Gastroesophageal sphincter (tissue), 4 donors: Measurements from ENCODE around the gene WFIKKN1. TPM values are rescaled to one million over a fixed set of nuclear protein-coding genes. Genes with fewer than 3 reads are reported as not detected.

Experiments
- ATAC-seq: fragments of 150-250 bp; one replicate; pipeline ENCODE4 v1.9.1; 2016; ENCODE audit warnings: mild to moderate bottlenecking, moderate library complexity
- H3K27ac ChIP-seq, 4 donors: fragments of 200-600 bp; sonication (generic) in 3 of 4; 1 replicate in 3 of 4; 2 replicates in 1 of 4; pipeline ENCODE4 v1.5.1; 2016 to 2019
- H3K27me3 ChIP-seq: fragments of 200-600 bp; sonication (generic); one replicate; pipeline ENCODE4 v1.5.1; 2019
- H3K36me3 ChIP-seq, 2 donors: fragments of 200-600 bp; sonication (generic); one replicate each; pipeline ENCODE4 v1.5.1; 2019; ENCODE audit warnings: control low read depth in 1 of 2
- H3K4me1 ChIP-seq, 3 donors: fragments of 200-600 bp; sonication (generic); 1 replicate in 2 of 3; 2 replicates in 1 of 3; pipeline ENCODE4 v1.5.1; 2016 to 2019; ENCODE audit warnings: control low read depth in 2 of 3
- H3K4me3 ChIP-seq, 2 donors: fragments of 200-600 bp; sonication (generic); one replicate each; pipeline ENCODE4 v1.5.1; 2019; ENCODE audit warnings: mild to moderate bottlenecking in 1 of 2, moderate library complexity in 1 of 2
- H3K9me3 ChIP-seq, 3 donors: fragments of 200-600 bp; sonication (generic); one replicate each; pipeline ENCODE4 v1.5.1; 2017 to 2019; ENCODE audit warnings: control low read depth in 2 of 3
- EP300 ChIP-seq: sonication (generic); formaldehyde crosslinking; IDR thresholded peaks from one replicate; pipeline ENCODE4 v1.6.1; 2017; ENCODE audit warnings: antibody characterized with exemption, mild to moderate bottlenecking
- POLR2A ChIP-seq, 2 donors: fragments of 450-650 bp; IDR thresholded peaks; one replicate each; pipeline ENCODE4 v1.6.1; 2017; ENCODE audit warnings: antibody characterized with exemption in 2 of 2, mild to moderate bottlenecking in 2 of 2, moderate library complexity in 1 of 2
- POLR2AphosphoS5 ChIP-seq: sonication (generic); formaldehyde crosslinking; IDR thresholded peaks from one replicate; pipeline ENCODE4 v1.6.1; 2017; ENCODE audit warnings: antibody characterized with exemption
- WGBS, 2 donors: methylation state at CpG; one replicate each; pipeline ENCODE4 v1.1.5; 2018; ENCODE audit warnings: low coverage in 1 of 2; 5-methylcytosine and 5-hydroxymethylcytosine counted together
- total RNA-seq, 4 donors: library from RNA; depleted of rRNA; stranded (reverse); fragments of >200 nt; gene quantifications; one replicate each; pipeline ENCODE4 v1.1.0, GENCODE V29; 2016
- TF ChIP-seq, protein P1 (sequence below), 4 experiments: fragments of 200-600 bp in 2 of 4; fragments of 450-650 bp in 2 of 4; sonication (generic) in 1 of 4; IDR thresholded peaks; one replicate each; pipeline ENCODE4 v1.5.1; 2017 to 2019; ENCODE audit warnings: antibody characterized with exemption in 4 of 4, mild to moderate bottlenecking in 2 of 4, moderate library complexity in 2 of 4

WFIKKN1 gene, protein sequence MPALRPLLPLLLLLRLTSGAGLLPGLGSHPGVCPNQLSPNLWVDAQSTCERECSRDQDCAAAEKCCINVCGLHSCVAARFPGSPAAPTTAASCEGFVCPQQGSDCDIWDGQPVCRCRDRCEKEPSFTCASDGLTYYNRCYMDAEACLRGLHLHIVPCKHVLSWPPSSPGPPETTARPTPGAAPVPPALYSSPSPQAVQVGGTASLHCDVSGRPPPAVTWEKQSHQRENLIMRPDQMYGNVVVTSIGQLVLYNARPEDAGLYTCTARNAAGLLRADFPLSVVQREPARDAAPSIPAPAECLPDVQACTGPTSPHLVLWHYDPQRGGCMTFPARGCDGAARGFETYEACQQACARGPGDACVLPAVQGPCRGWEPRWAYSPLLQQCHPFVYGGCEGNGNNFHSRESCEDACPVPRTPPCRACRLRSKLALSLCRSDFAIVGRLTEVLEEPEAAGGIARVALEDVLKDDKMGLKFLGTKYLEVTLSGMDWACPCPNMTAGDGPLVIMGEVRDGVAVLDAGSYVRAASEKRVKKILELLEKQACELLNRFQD
- under 1 TPM in 3 of 4 donors, not detected in 1; 0.17 to 0.93 (median 0.35) TPM for total RNA-seq

DNA sequence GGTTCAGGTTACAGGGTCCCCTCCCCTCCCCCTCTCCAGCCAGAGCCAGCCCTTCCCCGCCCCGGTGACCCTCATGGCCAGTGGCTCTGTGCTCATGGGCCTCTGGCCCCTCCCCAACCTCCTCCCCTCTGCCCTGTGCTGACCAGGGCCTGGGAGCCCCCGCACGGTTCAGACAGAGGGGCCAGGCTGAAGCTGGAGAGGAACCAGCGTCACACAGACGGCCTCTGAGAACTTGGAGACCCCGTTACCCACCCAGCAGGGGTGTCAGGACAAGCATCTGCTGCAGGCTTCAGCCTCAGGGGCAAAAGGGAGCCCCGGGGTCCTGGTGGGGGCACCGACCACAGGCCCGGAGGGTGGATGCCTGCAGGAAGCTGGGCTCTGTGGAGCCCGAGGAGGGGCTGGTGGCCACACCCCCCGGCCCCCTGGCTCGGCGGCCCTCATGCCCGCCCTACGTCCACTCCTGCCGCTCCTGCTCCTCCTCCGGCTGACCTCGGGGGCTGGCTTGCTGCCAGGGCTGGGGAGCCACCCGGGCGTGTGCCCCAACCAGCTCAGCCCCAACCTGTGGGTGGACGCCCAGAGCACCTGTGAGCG, at the start of gene WFIKKN1:
WFIKKN1 (plus strand) TSS at position 171 of the 591 bp plus-strand sequence; CDS start at position 440, 269 bp downstream.
- Histone ChIP-seq H3K36me3 (peaks cover 0 to 60% of the 10 kb centered on the region in 2 donors), H3K4me1 (peaks cover 2 to 42% (median 28%) of the 10 kb centered on the region in 3 donors), H3K27me3 (peaks cover 19% of the 10 kb centered on the region), H3K27ac (no peak within 1 kb of the TSS), H3K9me3 (no peaks in the 10 kb centered on the region), H3K4me3 (no peak within 1 kb of the TSS)
- ATAC-seq: no peak
- no CpG with 5 or more reads among the region's 23 CpGs for WGBS, 2 donors
- TF ChIP-seq POLR2AphosphoS5 (no peak), POLR2A (IDR thresholded peaks at IDR 0.05) (no peak), EP300 (no peak)
- TF ChIP-seq, protein P1, sequence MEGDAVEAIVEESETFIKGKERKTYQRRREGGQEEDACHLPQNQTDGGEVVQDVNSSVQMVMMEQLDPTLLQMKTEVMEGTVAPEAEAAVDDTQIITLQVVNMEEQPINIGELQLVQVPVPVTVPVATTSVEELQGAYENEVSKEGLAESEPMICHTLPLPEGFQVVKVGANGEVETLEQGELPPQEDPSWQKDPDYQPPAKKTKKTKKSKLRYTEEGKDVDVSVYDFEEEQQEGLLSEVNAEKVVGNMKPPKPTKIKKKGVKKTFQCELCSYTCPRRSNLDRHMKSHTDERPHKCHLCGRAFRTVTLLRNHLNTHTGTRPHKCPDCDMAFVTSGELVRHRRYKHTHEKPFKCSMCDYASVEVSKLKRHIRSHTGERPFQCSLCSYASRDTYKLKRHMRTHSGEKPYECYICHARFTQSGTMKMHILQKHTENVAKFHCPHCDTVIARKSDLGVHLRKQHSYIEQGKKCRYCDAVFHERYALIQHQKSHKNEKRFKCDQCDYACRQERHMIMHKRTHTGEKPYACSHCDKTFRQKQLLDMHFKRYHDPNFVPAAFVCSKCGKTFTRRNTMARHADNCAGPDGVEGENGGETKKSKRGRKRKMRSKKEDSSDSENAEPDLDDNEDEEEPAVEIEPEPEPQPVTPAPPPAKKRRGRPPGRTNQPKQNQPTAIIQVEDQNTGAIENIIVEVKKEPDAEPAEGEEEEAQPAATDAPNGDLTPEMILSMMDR (IDR thresholded peaks at IDR 0.05): no peak

DNA sequence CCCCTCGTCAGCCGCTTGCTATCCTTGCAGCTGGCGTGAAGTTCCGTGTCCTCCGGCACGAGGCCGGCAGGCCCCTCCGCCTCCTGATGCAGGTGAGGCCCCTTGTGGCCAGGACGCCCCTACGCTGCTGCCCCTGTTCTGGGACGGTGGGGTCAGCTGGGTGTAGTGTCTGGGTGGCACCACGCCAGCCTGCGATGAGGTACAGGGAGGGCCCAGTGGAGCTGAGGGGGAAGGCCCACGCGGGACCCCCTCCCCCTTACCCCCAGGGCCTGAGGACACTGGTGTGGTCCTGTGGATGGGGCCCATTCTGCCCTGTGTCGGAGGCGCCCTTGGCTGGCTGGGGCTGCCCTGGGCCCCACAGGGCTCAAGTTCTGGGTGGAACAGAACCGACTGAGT, 48.6 kb upstream of the WFIKKN1 start:
- no peak for ATAC-seq
- Histone ChIP-seq H3K9me3 (no peaks in the 10 kb centered on the region), H3K4me3 (no peak overlapping the region), H3K27ac (no peak overlapping the region), H3K4me1 (peaks cover 0 to 24% (median under 1%) of the 10 kb centered on the region in 3 donors), H3K27me3 (peaks cover 11% of the 10 kb centered on the region), H3K36me3 (peaks cover 0 to 25% of the 10 kb centered on the region in 2 donors)
- no CpG with 5 or more reads among the region's 18 CpGs for WGBS, 2 donors
- no peak for TF ChIP-seq POLR2AphosphoS5
- no peak for TF ChIP-seq EP300

DNA sequence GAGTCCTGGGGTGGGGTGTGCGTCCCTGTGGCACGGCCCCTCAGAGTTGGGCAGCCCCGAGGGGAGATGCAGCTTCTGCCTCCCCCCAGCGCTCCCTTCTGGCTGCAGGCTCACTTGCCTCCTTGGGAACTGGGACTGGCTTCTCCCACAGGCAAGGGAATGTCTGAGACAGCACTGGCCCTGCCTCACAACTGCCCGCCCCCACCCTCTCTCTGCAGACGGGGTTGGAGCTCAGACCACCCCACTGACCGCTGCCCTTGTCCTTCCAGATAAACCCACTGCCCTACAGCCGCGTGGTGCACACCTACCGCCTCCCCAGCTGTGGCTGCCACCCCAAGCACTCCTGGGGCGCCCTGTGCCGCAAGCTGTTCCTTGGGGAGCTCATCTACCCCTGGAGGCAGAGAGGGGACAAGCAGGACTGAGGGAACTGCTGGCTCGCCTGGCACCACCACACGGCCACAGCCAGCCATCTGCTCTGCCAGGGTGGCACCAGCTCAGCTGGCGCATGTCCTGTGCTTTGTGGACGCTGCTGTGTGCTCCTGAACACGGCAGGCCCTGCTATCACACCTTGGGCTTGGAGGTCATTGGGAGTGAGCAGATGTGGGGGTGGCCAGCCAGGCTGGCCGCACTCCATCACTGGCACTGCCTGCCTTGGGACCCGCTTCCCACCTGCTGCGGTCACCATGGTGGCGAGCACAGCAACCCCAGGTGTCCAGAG, 48.0 kb upstream of the WFIKKN1 start:
- peaks cover 0 to 29% (median 7%) of the 10 kb centered on the region in 3 donors for H3K4me1 ChIP-seq
- H3K4me3 ChIP-seq: no peak overlapping the region
- no peaks in the 10 kb centered on the region for H3K9me3 ChIP-seq
- ATAC-seq: no peak
- 80% methylated on average over 2 of the region's 21 CpGs; no CpG with 5 or more reads in 1 of the 2 donors for WGBS, 2 donors
- peaks cover 11% of the 10 kb centered on the region for H3K27me3 ChIP-seq
- no peak for TF ChIP-seq POLR2A (IDR thresholded peaks at IDR 0.05)
- no peak for TF ChIP-seq EP300
- TF ChIP-seq, protein P1 (IDR thresholded peaks at IDR 0.05): no peak
- TF ChIP-seq POLR2AphosphoS5: no peak
- peaks cover 0 to 25% of the 10 kb centered on the region in 2 donors for H3K36me3 ChIP-seq
- H3K27ac ChIP-seq: no peak overlapping the region

DNA sequence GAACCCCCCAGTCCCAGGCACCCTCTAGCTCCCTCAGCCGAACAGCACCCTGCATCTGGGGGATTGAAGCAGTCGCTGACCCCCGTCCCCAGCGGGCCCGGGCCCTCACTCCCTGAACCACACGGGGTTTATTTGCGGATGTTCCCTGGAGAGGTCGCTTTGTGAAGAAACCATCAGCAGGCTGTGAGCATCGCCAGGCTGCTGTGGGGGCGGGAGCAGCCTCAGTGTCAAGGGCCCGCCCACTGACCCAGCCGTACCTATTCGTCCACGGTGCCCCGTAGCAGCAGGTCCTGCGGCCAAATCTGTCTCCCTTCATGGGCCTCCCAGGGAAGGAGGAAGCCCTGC, 47.3 kb upstream of the WFIKKN1 start:
- Histone ChIP-seq H3K4me1 (peaks cover 0 to 36% (median 13%) of the 10 kb centered on the region in 3 donors), H3K27me3 (peaks cover 11% of the 10 kb centered on the region), H3K27ac (no peak overlapping the region), H3K9me3 (no peaks in the 10 kb centered on the region), H3K4me3 (no peak overlapping the region), H3K36me3 (peaks cover 0 to 25% of the 10 kb centered on the region in 2 donors)
- no CpG with 5 or more reads among the region's 16 CpGs for WGBS, 2 donors
- TF ChIP-seq POLR2A (IDR thresholded peaks at IDR 0.05) (no peak), EP300 (no peak), POLR2AphosphoS5 (no peak)
- TF ChIP-seq, protein P1 (IDR thresholded peaks at IDR 0.05): no peak
- no peak for ATAC-seq
